HG02970 (cell line): ENCODE results near the gene PGM5.

Source experiments
- ATAC-seq: cut with Tn5 transposase; IDR thresholded peaks from one replicate; pipeline ENCODE4 v1.9.1; 2021; ENCODE audit warnings: mild to moderate bottlenecking, moderate library complexity, moderate number of reproducible peaks; ENCODE audit not compliant: unreplicated experiment, low FRiP score

PGM5 gene

DNA sequence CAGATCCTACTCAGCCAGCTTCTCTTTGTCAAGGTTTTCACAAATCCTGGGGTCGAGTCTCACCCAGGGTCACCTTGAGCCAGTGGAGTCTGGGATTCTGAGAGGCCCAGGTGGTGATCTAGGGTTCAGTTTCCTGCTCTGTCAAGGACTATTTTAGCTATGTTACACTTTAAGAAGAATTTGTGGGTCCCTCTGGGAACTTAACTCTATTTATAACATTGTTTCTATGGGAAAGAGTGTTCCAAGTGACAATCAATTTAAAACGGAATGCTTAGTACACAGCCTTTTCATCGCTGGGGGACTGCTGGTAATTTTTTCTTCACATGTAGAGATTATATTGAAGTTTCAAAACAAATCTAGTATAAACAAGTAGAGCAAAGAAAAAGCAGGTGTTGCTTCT is 211.2 kb downstream of the PGM5 start:
- ATAC-seq, result no peak

GRCh38 chr9:68574150-68574549 is 217.7 kb downstream of the PGM5 start:
- ATAC-seq, result no peak

DNA sequence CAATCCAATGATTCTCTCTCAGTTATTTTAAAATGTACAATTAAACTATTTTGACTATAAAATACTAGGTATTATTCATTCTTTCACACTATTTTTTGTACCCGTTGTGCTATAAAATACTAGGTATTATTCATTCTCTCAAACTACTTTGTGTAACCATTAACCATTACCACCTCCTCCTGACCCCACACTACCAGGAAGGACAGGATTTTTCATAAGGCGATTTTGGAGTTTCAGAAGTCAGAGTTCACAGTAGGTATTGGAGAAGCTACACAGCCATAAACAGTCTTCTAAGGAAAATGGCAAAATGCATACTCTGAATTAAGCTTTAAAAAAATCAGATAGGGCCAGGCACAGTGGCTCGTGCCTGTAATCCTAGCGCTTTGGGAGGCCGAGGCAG is 219.4 kb downstream of the PGM5 start:
- no peak for ATAC-seq

DNA sequence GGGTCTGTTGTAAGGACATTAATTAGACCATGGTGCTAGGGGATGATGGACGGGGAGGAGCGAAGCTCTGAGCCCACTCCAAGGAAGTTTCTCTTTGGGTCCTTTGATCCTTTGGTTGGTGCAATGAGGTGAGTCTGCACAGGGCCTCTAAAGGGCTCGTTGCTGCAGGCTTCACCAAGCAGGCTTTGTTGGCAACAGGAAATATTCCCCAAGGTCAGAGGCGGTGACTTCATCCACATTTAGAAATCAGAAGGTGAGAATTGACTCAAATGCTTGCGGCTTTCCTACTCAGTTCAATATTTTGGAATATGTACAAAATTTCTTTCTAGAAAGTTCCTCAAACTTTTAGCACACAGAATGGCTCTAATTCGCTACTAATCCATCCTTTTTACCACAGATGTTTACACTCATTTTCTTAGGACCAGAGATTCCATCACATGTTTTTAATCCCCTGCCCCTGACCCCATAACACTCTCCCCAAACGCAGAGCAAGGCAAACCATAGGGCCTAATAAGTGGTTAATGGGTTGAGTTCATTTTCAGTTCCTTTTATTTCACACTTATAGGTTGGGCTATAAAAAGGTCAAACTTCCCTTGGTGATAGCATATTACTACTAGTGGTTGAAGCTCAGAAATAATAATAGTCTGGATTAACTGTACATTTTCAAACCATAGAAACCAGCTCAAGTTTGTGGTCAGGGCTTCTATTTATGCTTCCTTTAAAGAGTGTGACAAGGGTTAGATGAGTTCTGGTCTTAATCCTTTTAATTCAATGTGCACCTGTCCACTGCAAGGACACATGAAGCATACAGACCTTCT is 221.6 kb downstream of the PGM5 start:
- peak; percentile 73 for ATAC-seq
